WERI-Rb-1 (cell line): ENCODE measurements around the gene PRM3.
"Not testable (repeated sequence)": the region's sequence is repeated elsewhere in the genome, so short reads cannot be mapped to it uniquely, and the experiment has no call there.

Source experiments
- DNase-seq: peaks from one replicate; pipeline ENCODE4 v3.0.0-alpha.2; 2020
- H3K27ac ChIP-seq: fragments of 250-450 bp; sonication (Bioruptor Pico); 2 replicates; pipeline ENCODE4 v1.5.1; 2020; ENCODE audit warnings: mild to moderate bottlenecking, moderate library complexity
- H3K27me3 ChIP-seq: fragments of 250-450 bp; sonication (Bioruptor Pico); 2 replicates; pipeline ENCODE4 v1.5.1; 2021; ENCODE audit warnings: mild to moderate bottlenecking, low read depth, moderate library complexity; ENCODE audit not compliant: insufficient read depth, severe bottlenecking
- H3K36me3 ChIP-seq: fragments of 250-450 bp; sonication (Bioruptor Pico); 2 replicates; pipeline ENCODE4 v1.5.1; 2020; ENCODE audit warnings: mild to moderate bottlenecking, moderate library complexity
- H3K4me3 ChIP-seq: 2 replicates; pipeline ENCODE4 v1.5.1; 2011; ENCODE audit warnings: low read depth, mild to moderate bottlenecking, control low read depth, low read length
- H3K9me3 ChIP-seq: fragments of 250-450 bp; sonication (Bioruptor Pico); 2 replicates; pipeline ENCODE4 v1.5.1; 2021; ENCODE audit warnings: mild to moderate bottlenecking, moderate library complexity; ENCODE audit not compliant: severe bottlenecking
- TF ChIP-seq, protein P1 (sequence below): IDR thresholded peaks from 2 replicates; pipeline ENCODE4 v1.5.1; 2011; ENCODE audit warnings: low read depth, mild to moderate bottlenecking, control low read depth, inconsistent platforms, low read length

PRM3 gene

GRCh38 chr16:11291091-11291703 is 17.8 kb upstream of the PRM3 start:
- no peak overlapping the region for H3K4me3 ChIP-seq
- H3K27me3 ChIP-seq: no peaks in the 10 kb centered on the region
- DNase-seq: no peak
- TF ChIP-seq, protein P1, sequence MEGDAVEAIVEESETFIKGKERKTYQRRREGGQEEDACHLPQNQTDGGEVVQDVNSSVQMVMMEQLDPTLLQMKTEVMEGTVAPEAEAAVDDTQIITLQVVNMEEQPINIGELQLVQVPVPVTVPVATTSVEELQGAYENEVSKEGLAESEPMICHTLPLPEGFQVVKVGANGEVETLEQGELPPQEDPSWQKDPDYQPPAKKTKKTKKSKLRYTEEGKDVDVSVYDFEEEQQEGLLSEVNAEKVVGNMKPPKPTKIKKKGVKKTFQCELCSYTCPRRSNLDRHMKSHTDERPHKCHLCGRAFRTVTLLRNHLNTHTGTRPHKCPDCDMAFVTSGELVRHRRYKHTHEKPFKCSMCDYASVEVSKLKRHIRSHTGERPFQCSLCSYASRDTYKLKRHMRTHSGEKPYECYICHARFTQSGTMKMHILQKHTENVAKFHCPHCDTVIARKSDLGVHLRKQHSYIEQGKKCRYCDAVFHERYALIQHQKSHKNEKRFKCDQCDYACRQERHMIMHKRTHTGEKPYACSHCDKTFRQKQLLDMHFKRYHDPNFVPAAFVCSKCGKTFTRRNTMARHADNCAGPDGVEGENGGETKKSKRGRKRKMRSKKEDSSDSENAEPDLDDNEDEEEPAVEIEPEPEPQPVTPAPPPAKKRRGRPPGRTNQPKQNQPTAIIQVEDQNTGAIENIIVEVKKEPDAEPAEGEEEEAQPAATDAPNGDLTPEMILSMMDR: no peak
- no peaks in the 10 kb centered on the region for H3K9me3 ChIP-seq
- H3K27ac ChIP-seq: no peak overlapping the region
- no peaks in the 10 kb centered on the region for H3K36me3 ChIP-seq

DNA sequence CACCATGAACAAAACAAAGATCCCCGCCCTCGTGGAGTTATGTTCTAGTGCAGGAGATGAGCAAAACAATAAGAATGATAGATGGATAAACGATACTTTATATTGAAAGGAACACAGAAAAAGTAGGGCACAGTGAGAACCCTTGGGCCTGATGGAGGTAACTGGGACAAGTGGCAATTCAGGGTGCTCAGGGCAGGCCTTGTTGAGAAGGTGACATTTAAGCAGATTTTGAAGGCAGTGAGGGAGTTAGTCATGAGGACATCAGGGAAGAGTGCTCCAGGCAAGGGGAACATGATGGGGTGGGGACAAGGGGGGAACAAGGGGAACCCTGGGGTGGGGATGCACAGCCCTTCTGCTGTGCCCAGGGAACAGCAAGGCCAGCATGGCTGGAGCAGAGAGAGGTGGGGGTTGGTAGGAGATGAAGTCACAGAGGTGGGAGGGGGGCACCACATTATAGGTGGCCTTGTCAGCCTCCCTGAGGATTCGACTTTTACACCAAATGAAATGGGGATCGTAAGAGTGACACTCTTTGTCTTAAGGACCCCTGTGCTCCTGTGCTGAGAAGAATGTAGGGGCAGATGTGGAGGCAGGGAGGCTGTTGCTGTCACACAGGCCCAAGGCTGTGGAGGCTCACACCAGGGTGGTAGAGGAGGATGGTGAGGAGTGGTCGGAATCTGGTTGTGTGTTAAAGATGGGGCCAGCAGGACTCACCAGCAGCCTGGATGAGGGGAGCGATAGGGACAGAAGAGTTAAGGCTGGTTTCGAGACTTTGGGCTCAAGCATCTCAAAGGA is 16.9 kb upstream of the PRM3 start:
- H3K27me3 ChIP-seq: no peaks in the 10 kb centered on the region
- TF ChIP-seq, protein P1: no peak
- H3K4me3 ChIP-seq: no peak overlapping the region
- no peak overlapping the region for H3K27ac ChIP-seq
- H3K9me3 ChIP-seq: no peaks in the 10 kb centered on the region
- no peak for DNase-seq
- H3K36me3 ChIP-seq: no peaks in the 10 kb centered on the region

DNA sequence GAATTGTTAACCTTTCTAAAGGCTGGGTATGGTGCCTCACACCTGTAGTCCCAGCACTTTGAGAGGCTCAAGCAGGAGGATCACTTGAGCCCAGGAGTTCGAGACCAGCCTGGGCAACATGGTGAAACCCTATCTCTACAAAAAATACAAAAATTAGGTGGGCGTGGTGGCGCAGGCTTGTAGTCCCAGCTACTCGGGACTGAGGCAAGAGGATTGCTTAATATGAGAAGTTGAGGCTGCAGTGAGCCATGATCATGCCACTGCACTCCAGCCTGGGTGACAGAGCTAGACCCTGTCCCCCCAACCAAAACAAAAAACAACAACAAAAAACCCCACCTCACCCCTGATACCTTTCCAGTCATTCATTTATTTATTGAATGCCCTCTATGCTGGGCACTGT is 16.3 kb upstream of the PRM3 start:
- not testable (repeated sequence) for DNase-seq, H3K36me3 ChIP-seq, H3K4me3 ChIP-seq, H3K27me3 ChIP-seq, H3K9me3 ChIP-seq, H3K27ac ChIP-seq

DNA sequence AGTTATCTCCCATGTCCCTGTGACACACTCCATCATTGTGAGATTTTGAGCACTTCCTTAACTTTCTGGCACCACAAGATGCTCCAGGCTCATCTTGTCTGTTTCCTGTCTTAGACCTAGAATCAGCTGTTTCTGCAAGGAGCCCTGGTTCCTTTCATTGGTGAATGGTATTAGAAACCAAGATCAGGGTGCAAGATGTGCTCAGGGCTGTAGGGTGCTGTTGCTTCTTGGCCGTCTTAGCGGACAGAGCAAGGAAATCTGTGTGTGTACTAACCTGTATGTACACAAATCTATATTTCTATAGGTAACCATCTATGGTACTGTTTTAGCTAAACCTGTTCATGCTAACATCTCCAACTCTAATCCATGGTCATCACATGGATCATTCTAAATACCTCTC is 15.8 kb upstream of the PRM3 start:
- H3K36me3 ChIP-seq: no peaks in the 10 kb centered on the region
- DNase-seq: no peak
- H3K4me3 ChIP-seq: no peak overlapping the region
- TF ChIP-seq, protein P1: no peak
- no peaks in the 10 kb centered on the region for H3K9me3 ChIP-seq
- no peak overlapping the region for H3K27ac ChIP-seq
- H3K27me3 ChIP-seq: no peaks in the 10 kb centered on the region

GRCh38 chr16:11285842-11286241 is 12.4 kb upstream of the PRM3 start:
- no peaks in the 10 kb centered on the region for H3K36me3 ChIP-seq
- no peaks in the 10 kb centered on the region for H3K9me3 ChIP-seq
- DNase-seq: no peak
- H3K27ac ChIP-seq: no peak overlapping the region
- no peaks in the 10 kb centered on the region for H3K27me3 ChIP-seq
- no peak overlapping the region for H3K4me3 ChIP-seq
- TF ChIP-seq, protein P1: no peak

- TF ChIP-seq, protein P1: no peak
- no peaks in the 10 kb centered on the region for H3K36me3 ChIP-seq
- no peaks in the 10 kb centered on the region for H3K9me3 ChIP-seq
- H3K4me3 ChIP-seq: no peak overlapping the region
- no peaks in the 10 kb centered on the region for H3K27me3 ChIP-seq
- no peak overlapping the region for H3K27ac ChIP-seq
- DNase-seq: no peak
These were observed 10.4 kb upstream of the PRM3 start for GRCh38 chr16:11283820-11284248.
